ENCODE data around the gene S1PR5. TPM values are rescaled to one million over a fixed set of nuclear protein-coding genes. Genes with fewer than 3 reads are reported as not detected.
"Not testable (repeated sequence)": the region's sequence is repeated elsewhere in the genome, so short reads cannot be mapped to it uniquely, and the experiment has no call there.

The S1PR5 gene
- total RNA-seq, 1 experiment from 2014 or later: 2.4 TPM

DNA sequence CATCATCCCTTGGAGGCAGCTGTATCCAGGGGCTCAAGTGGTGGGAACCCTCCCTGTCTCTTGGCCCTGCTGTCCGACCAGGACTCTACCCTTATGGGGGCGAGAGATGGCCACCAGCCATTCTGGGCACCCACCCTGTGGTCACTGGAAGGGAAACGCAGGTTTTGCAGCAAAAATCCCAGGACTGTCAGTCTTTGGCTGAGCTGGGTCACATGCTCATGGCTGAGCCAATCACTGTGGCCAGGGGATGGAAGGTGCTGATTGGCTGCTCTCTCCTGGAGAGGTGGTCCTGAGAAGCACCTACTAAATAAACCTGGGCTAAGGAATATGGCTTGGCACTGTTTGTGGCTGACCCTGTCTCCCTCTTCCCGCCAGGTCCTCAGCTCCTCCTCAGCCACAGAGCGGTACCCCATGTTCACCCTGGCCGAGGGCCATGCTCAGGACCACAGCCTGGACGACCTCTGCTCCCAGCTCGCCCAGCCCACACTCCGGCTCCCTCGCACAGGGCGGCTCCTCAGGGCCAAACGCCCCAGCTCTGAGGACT, 35.3 kb upstream of the S1PR5 start:
- ATAC-seq (peak; percentile 71), DNase-seq (peak; percentile 47)
- CTCF ChIA-PET: no interaction called here
- Histone ChIP-seq H3K4me1 (ENCODE audit: insufficient read depth, low read length) (no peaks in the 10 kb centered on the region), H2AFZ (ENCODE audit: low read length) (no peak overlapping the region), H3K4me3 (ENCODE audit: low read length) (no peak overlapping the region), H3K9ac (ENCODE audit: low read length) (no peak overlapping the region), H4K20me1 (ENCODE audit: low read length) (no peaks in the 10 kb centered on the region), H3K9me3 (ENCODE audit: low read length) (no peaks in the 10 kb centered on the region), H3K27ac (ENCODE audit: low read length) (no peak overlapping the region), H3F3A (ENCODE audit: low read length, unreplicated experiment) (no peaks in the 10 kb centered on the region), H3K79me2 (ENCODE audit: low read length) (no peaks in the 10 kb centered on the region), H3K4me2 (ENCODE audit: low read length) (no peak overlapping the region), H3K27me3 (ENCODE audit: low read length) (no peaks in the 10 kb centered on the region), H3K9me2 (replicated peaks; ENCODE audit: low read length) (no peaks in the 10 kb centered on the region), H3K36me3 (ENCODE audit: low read depth, low read length) (peaks cover 35% of the 10 kb centered on the region)
- no TSS peak for BruUV-seq (replicated peaks)
- intact Hi-C loops (cut with micrococcal nuclease): no loop called here
- TF ChIP-seq EZH2 (IDR thresholded peaks at IDR 0.05; ENCODE audit: low read length, unreplicated experiment): no peak
- no peak for TF ChIP-seq EZH2phosphoT487 (IDR thresholded peaks at IDR 0.05; ENCODE audit: borderline replicate concordance, low read length)
- TF ChIP-seq, protein P1, sequence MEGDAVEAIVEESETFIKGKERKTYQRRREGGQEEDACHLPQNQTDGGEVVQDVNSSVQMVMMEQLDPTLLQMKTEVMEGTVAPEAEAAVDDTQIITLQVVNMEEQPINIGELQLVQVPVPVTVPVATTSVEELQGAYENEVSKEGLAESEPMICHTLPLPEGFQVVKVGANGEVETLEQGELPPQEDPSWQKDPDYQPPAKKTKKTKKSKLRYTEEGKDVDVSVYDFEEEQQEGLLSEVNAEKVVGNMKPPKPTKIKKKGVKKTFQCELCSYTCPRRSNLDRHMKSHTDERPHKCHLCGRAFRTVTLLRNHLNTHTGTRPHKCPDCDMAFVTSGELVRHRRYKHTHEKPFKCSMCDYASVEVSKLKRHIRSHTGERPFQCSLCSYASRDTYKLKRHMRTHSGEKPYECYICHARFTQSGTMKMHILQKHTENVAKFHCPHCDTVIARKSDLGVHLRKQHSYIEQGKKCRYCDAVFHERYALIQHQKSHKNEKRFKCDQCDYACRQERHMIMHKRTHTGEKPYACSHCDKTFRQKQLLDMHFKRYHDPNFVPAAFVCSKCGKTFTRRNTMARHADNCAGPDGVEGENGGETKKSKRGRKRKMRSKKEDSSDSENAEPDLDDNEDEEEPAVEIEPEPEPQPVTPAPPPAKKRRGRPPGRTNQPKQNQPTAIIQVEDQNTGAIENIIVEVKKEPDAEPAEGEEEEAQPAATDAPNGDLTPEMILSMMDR (conservative IDR thresholded peaks at IDR 0.05; ENCODE audit: low read depth, low read length): no peak
- POLR2A ChIA-PET (ENCODE audit: unreplicated experiment): no interaction called here

DNA sequence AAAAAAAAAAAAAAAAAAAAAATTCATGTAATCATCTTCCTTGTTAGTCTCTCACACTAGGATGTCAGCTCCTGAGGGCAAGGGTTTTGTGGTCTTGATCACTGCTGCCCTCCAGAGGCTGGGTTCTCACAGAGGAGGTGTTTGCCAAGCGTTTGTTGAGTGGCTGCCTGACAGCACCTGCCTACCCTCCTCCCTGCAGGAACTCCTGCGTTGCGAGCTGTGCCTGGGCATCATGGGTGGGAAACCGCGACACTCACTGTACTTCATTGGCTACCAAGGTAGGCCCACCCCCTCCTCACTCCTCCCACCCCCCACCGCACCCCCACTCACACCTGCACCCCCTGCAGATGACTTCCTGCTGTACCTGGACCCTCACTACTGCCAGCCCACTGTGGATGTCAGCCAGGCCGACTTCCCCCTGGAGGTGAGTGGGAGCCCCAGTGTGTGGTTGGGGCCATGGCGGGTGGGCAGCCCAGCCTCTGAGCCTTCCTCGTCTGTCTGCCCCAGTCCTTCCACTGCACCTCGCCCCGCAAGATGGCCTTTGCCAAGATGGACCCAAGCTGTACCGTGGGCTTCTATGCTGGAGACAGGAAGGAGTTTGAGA, 34.6 kb upstream of the S1PR5 start:
- BruUV-seq (replicated peaks): no TSS peak
- Histone ChIP-seq H3K27me3 (ENCODE audit: low read length) (no peaks in the 10 kb centered on the region), H3K4me3 (ENCODE audit: low read length) (no peak overlapping the region), H3K36me3 (ENCODE audit: low read depth, low read length) (peaks cover 31% of the 10 kb centered on the region), H3K79me2 (ENCODE audit: low read length) (peaks cover 3% of the 10 kb centered on the region; the same call in 1 of the 2 replicates), H3K9ac (ENCODE audit: low read length) (no peak overlapping the region), H4K20me1 (ENCODE audit: low read length) (no peaks in the 10 kb centered on the region), H3K4me1 (ENCODE audit: insufficient read depth, low read length) (no peaks in the 10 kb centered on the region), H3K9me2 (replicated peaks; ENCODE audit: low read length) (no peaks in the 10 kb centered on the region), H3K27ac (ENCODE audit: low read length) (no peak overlapping the region), H3K4me2 (ENCODE audit: low read length) (no peak overlapping the region), H3F3A (ENCODE audit: low read length, unreplicated experiment) (no peaks in the 10 kb centered on the region), H3K9me3 (ENCODE audit: low read length) (no peaks in the 10 kb centered on the region), H2AFZ (ENCODE audit: low read length) (no peak overlapping the region)
- CTCF ChIA-PET: interaction anchor here (0.6 kb wide), 2 partner anchors 83 to 159 kb away, joined by 5 to 12 read pairs; no protein-coding TSS in a partner anchor
- TF ChIP-seq, protein P1 (conservative IDR thresholded peaks at IDR 0.05; ENCODE audit: low read depth, low read length): peak; percentile 52
- TF ChIP-seq EZH2phosphoT487 (IDR thresholded peaks at IDR 0.05; ENCODE audit: borderline replicate concordance, low read length): no peak
- DNase-seq (peak; percentile 73), ATAC-seq (peak; percentile 48)
- intact Hi-C loops (cut with micrococcal nuclease): no loop called here
- POLR2A ChIA-PET (ENCODE audit: unreplicated experiment): no interaction called here

DNA sequence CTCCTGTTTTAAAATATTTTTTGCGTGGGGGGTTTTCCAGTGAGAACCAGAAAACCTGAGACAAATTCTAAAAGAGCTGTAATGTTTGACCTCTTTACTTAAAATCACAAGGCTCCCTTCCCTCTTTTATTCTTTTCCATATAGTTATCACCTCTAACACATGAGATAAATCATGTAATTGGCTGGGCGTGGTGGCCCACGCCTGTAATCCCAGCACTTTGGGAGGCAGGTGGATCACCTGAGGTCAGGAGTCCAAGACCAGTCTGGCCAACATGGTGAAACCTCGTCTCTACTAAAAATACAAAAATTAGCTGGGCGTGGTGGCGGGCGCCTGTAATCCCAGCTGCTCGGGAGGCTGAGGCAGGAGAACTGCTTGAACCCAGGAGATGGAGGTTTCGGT, 33.8 kb upstream of the S1PR5 start:
- not testable (repeated sequence) for H3K4me1 ChIP-seq (ENCODE audit: insufficient read depth, low read length)
- H3K36me3 ChIP-seq (ENCODE audit: low read depth, low read length): peaks cover 31% of the 10 kb centered on the region

More for the DNA sequence above, 33.8 kb upstream of the S1PR5 start:
- H3K79me2 ChIP-seq (ENCODE audit: low read length); H3K9me2 ChIP-seq (replicated peaks; ENCODE audit: low read length); H3K27me3 ChIP-seq (ENCODE audit: low read length); ATAC-seq; H3K9me3 ChIP-seq (ENCODE audit: low read length); BruUV-seq (replicated peaks); intact Hi-C loops (cut with micrococcal nuclease); H3F3A ChIP-seq (ENCODE audit: low read length, unreplicated experiment); H3K4me2 ChIP-seq (ENCODE audit: low read length); DNase-seq; H4K20me1 ChIP-seq (ENCODE audit: low read length); H3K27ac ChIP-seq (ENCODE audit: low read length); POLR2A ChIA-PET (ENCODE audit: unreplicated experiment); H3K9ac ChIP-seq (ENCODE audit: low read length); H2AFZ ChIP-seq (ENCODE audit: low read length); H3K4me3 ChIP-seq (ENCODE audit: low read length): not testable (repeated sequence)
- CTCF ChIA-PET: interaction anchor here (0.6 kb wide), 1 partner anchor 83 kb away, joined by 12 read pairs; no protein-coding TSS in a partner anchor

All from PC-3 (cell line).